HL-60/S4 treated with retinoic acid at 250 ng/mL for 4 days and 3 days (cell line): ENCODE measurements around the gene USP25.

Experiments used
- in situ Hi-C: fragments of 300-500 bp; cut with MboI; formaldehyde crosslinking; loops from 2 replicates; pipeline ENCODE4 v1.7.0; 2022; ENCODE audit warnings: low sequenced_read_pairs

Gene USP25

GRCh38 chr21:15729674-15730483 is at the start of gene USP25:
TSS of gene USP25 (plus strand) at chr21:15729982. CDS start at chr21:15730394, 412 bp downstream.
- in situ Hi-C loops, result no loop called here

- in situ Hi-C loops, result no loop called here
Measured at GRCh38 chr21:15682186-15682895, 47.4 kb upstream of the USP25 start.

GRCh38 chr21:15682977-15683376 is 46.8 kb upstream of the USP25 start:
- in situ Hi-C loops, result no loop called here

- in situ Hi-C loops, result no loop called here
Measured at GRCh38 chr21:15686506-15686905, 43.3 kb upstream of the USP25 start.

GRCh38 chr21:15687208-15687607 is 42.6 kb upstream of the USP25 start:
- in situ Hi-C loops, result no loop called here

- in situ Hi-C loops, result no loop called here
Measured at GRCh38 chr21:15688016-15688415, 41.8 kb upstream of the USP25 start.

GRCh38 chr21:15688809-15689208 is 41.0 kb upstream of the USP25 start:
- in situ Hi-C loops, result no loop called here

- in situ Hi-C loops, result no loop called here
Measured at GRCh38 chr21:15692711-15693110, 37.1 kb upstream of the USP25 start.

GRCh38 chr21:15695241-15695640 is 34.5 kb upstream of the USP25 start:
- in situ Hi-C loops, result no loop called here

- in situ Hi-C loops, result no loop called here
Measured at GRCh38 chr21:15701830-15702229, 28.0 kb upstream of the USP25 start.

- in situ Hi-C loops, result no loop called here
Measured at GRCh38 chr21:15703932-15704331, 25.9 kb upstream of the USP25 start.

- in situ Hi-C loops, result no loop called here
Measured at GRCh38 chr21:15706696-15707095, 23.1 kb upstream of the USP25 start.

GRCh38 chr21:15713412-15713811 is 16.4 kb upstream of the USP25 start:
- in situ Hi-C loops, result no loop called here

GRCh38 chr21:15718711-15719110 is 11.1 kb upstream of the USP25 start:
- in situ Hi-C loops, result no loop called here

GRCh38 chr21:15719976-15720375 is 9.8 kb upstream of the USP25 start:
- in situ Hi-C loops, result no loop called here

- in situ Hi-C loops, result no loop called here
Measured at GRCh38 chr21:15722591-15723324, 7.0 kb upstream of the USP25 start.

- in situ Hi-C loops, result no loop called here
Measured at GRCh38 chr21:15725949-15726348, 3.8 kb upstream of the USP25 start.

GRCh38 chr21:15728046-15728445 is 1.7 kb upstream of the USP25 start:
- in situ Hi-C loops, result no loop called here

GRCh38 chr21:15729346-15729673 is 472 bp upstream of the USP25 start:
- in situ Hi-C loops, result no loop called here

- in situ Hi-C loops, result no loop called here
Measured at GRCh38 chr21:15730484-15731242, 881 bp downstream of the USP25 start.

GRCh38 chr21:15731243-15731613 is 1.4 kb downstream of the USP25 start:
- in situ Hi-C loops, result no loop called here
